Stimulated activated CD4-positive, alpha-beta T cell treated with anti-CD3 and anti-CD28 coated beads, Interleukin-1b, Interleukin-23, amount 100 ng/mL, for 4 hours (primary cell): ENCODE measurements around the gene C17orf67.

Experiments used
- DNase-seq, 2 donors: peaks; one replicate each; pipeline ENCODE4 v3.0.0-alpha.2; 2020; ENCODE audit warnings: low read depth in 2 of 2

The C17orf67 gene

DNA sequence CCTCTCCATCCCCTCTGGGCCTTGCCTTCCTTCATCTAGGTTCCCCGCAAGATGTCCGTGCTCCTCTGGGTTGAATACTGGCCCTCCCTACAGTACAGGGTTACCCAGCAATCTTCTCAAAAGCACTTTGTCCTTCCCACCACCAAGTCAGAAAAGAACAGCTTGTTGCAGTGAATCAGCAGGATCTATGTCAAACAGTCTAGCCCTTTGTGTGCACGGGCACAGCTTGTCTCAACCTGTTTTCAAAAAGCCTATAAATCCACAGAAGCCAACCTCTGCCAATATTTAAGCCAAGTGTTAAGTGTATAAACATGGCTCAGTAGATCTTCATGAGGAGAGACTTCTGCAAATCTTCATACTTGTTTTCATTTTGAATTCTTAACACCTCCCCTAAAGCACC is 25.2 kb downstream of the C17orf67 start:
- no peak for DNase-seq

- no peak for DNase-seq
Observed at GRCh38 chr17:56807723-56808122, 26.0 kb downstream of the C17orf67 start.

- no peak for DNase-seq
Observed at GRCh38 chr17:56806949-56807348, 26.8 kb downstream of the C17orf67 start.

DNA sequence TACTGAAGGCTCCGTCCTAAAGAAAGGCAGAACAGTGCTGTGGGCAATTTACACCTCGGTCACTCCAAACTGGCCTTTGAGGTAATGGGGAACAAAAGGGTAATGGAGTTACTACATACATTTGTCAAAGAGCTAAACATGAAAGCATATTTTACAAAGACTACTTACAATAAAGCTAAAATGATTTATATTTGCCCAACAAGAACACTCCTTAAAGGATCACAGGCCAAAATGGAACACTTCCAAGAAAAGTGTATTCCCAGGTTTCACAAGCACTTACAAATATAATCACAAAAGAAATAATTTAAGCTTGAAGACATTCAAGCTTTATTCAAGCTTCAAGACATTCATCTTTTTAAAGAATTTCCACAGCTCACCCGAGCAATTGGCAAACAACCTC is 29.3 kb downstream of the C17orf67 start:
- DNase-seq, result no peak

GRCh38 chr17:56803071-56803470 is 30.6 kb downstream of the C17orf67 start:
- DNase-seq, result no peak

DNA sequence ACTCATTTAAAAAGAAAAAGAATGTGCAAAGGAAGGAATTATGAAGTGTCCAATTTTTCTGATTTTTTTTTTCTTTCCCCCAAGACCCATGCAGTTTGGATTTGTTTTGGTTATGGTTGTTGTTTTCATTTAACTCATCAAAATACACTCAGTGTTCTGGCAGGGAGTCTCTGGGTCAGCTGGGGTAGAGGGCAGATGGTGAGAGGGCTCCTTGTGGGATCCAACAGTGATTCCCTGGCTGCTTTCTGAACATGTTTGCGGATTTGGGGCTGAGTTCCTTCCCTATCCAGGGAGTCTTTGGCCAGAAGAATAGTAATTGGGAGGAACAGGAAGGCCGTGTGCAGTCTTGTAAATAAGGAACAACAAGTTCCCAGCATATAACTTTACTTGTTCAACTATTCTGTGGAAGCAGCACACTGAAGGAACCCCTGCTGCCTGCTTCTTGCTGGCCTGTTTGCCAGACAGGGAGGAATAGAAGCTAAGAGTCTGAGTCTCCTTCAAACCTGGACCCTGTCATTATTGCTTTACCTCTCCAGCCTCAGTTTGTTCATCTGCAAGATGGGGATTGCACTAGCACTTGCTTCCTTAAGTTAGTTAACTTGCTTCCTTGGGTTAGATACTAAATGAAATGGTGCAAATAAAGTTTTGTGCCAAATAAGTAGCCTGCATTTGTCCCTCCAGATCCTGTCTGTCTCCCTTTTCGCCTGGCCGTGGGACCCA is 32.1 kb downstream of the C17orf67 start:
- DNase-seq, result no peak

GRCh38 chr17:56798916-56799315 is 34.8 kb downstream of the C17orf67 start:
- no peak for DNase-seq

DNA sequence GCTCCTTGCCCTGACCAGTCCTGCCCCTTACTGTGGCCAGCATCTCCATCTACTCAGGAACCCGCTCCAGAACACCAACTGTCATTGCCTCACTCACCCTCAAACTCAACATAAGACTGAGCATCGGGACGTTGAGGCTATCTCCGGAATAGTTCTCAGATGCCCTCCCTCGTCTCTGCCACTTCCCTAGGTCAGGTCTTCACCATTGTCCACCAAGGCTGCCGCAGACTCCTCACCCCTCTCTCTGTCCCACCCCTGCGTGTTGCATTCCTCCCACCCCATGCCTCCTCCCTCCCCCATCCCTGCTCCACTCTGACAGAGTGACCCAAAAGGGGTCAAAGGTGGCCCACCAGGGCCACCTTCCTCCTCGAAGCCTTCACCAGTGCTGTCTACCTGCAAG is 37.2 kb downstream of the C17orf67 start:
- no peak for DNase-seq

- no peak for DNase-seq
Observed at GRCh38 chr17:56795221-56795865, 38.4 kb downstream of the C17orf67 start.

GRCh38 chr17:56793957-56794356 is 39.8 kb downstream of the C17orf67 start:
- no peak for DNase-seq

DNA sequence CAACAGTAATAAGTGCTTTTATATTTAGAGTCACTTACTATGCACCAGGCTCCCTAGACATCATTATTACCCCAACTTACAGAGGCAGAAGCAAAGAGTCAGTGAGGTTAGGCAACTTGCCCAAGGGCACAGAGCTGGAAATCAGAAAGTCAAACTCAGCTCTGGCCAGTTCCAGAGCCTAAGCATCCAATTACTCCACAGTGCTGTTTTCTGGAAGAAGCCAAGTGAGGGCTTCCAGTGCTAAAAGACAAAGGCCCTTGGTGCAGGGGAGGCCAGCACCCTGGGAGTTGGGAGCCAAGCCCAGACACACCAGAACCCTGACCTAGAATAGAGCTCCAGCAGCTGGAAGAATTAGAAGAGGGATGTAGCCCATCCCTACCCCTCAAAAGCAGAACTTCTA is 40.2 kb downstream of the C17orf67 start:
- DNase-seq, result no peak

DNA sequence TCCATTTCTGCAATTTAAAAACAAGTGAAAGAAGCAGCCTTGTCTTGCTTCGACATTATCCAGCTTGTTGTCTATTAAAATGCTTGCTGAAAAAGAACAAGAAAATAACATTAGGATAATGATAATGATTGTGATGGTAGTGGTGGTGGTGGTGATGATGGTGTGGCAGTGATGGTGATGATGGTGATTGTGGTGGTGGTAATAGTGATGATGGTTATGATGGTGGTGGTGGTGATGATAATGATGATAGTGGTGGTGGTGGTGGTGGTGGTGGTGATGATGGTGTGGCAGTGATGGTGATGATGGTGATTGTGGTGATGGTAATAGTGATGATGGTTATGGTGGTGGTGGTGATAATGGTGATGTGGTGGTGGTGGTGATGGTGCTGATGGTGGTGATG is 41.5 kb downstream of the C17orf67 start:
- no peak for DNase-seq

GRCh38 chr17:56786989-56787482 is 46.7 kb downstream of the C17orf67 start:
- peak in 1 of 2 donors; percentile 25 for DNase-seq

GRCh38 chr17:56785997-56786680 is 47.6 kb downstream of the C17orf67 start:
- DNase-seq, result no peak

DNA sequence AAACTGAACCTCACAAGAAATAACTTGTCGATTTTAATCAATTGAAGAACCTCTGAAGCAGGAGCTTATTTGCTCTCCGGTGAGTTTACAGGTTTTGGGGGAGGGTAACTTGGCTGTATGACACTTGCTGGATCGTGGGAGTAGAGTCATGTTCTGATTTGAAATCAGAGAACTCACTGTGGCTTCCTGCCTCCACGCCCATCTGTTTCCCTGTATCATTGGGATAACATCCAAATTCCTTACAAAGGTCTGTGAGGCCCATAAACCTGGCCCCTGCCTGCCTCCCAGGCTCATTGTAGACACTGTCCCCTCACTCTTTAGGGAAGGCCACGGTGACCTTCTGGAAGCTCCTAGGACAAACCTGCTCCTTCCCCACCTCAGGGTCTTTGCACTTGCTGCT is 48.3 kb downstream of the C17orf67 start:
- DNase-seq, result no peak

- no peak for DNase-seq
Observed at GRCh38 chr17:56782338-56782737, 51.4 kb downstream of the C17orf67 start.

GRCh38 chr17:56781906-56782305 is 51.8 kb downstream of the C17orf67 start:
- no peak for DNase-seq

DNA sequence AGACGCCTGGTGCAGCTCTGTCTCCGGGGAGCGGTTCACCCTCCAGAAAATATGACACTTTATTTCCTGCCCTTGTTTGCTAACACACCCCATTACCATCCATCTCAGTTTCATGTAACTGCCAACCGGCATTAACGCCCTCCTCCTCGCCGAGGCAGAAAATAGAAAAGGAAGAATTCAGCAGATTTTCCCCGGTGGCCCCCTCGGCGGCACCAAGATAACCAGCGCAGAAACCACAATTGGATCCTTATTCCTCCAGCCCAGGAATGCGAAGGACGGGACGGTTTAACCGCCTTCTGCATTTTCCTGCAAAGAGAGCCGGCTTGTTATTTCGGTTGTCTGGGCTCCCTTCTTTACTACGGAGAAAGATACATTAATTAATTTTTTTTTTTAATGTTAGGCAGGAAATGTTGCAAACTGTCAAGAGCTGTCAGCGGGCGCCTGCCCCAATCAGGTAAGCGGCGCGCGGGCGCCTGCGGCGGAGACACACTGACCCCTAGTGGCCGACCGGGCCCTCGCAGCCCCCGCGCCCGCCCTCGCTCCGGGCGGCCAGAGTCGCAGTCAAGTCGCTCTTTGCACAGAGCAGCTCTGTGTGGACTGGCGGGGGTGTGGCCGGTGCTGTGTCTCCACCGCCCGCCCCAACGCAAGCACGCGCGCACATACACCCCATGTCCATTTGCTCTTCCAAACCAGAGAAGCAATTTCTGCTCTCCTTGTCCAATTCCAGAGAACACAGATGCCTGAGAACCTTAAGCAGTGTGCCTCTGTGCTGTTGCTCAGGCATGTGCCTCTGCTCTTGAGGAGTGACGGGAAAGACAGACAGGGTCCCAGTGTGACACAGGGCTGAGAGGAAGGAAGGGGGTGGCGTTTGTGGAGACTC is 53.6 kb downstream of the C17orf67 start:
- peak; percentile 82 to 83 for DNase-seq

- no peak for DNase-seq
Observed at GRCh38 chr17:56779322-56779721, 54.4 kb downstream of the C17orf67 start.

DNA sequence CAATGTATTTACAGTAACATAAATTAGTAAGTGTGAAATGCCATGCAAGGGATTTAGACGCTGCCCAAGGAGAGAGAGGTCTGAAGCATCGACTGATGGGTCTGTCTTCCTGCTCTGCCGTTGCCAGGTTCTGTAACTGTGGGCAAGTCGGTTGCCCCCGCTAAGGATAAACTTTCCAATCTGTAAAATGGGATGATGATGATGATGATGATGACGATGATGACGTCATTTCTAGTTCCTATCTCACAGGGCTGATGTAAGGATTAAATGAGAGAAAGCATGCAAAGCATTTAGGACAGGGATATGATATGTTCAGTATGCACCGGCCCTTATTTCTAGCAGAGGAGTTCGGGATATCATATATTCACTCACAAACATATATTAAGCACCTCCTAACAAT is 54.8 kb downstream of the C17orf67 start:
- no peak for DNase-seq

GRCh38 chr17:56777859-56778258 is 55.9 kb downstream of the C17orf67 start:
- DNase-seq, result no peak

DNA sequence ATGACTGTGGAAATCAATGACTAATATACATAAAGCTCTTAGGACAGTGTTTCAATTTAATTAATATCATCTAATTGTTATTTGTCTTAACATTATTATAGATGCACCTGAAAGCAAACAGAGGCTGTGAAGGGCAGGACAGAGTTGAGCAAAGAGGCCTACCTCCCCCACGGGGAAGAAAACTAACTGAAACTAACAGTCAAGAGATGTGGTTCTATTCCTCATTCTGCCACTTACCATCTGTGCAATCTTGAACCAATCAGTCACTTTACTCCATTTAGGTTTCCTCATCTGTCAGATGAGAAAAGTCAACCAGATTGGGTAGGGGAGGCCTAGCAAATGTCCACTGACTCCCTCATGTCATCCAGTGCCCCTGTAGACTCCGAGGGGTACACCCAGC is 59.1 kb downstream of the C17orf67 start:
- no peak for DNase-seq
